Renal cortical epithelial cell (primary cell): Measurements from ENCODE around the gene SPTLC1. TPM values are rescaled to one million over a fixed set of nuclear protein-coding genes. Genes with fewer than 3 reads are reported as not detected.
"Not testable (repeated sequence)": the region's sequence is repeated elsewhere in the genome, so short reads cannot be mapped to it uniquely, and the experiment has no call there.

ENCODE experiments used
- DNase-seq: peaks from one replicate; pipeline ENCODE4 v3.0.0-alpha.2; 2011; ENCODE audit warnings: low read depth
- total RNA-seq: library from RNA; depleted of rRNA; stranded (reverse); fragments of >200 nt; gene quantifications from 2 replicates; pipeline ENCODE4 v1.2.3, GENCODE V29; 2014

SPTLC1 gene
- total RNA-seq, 1 donor from 2014 or later: 144 TPM

GRCh38 chr9:92140074-92140753 is 25.0 kb upstream of the SPTLC1 start:
- peak; percentile 46 for DNase-seq

- DNase-seq: peak; percentile 53
Measured at GRCh38 chr9:92138960-92139540, 23.8 kb upstream of the SPTLC1 start.

GRCh38 chr9:92138157-92138959 is 23.1 kb upstream of the SPTLC1 start:
- DNase-seq: peak; percentile 18

- DNase-seq: no peak
Measured at GRCh38 chr9:92136184-92136858, 21.1 kb upstream of the SPTLC1 start.

GRCh38 chr9:92135576-92135975 is 20.4 kb upstream of the SPTLC1 start:
- DNase-seq: no peak

GRCh38 chr9:92133949-92134604 is 18.9 kb upstream of the SPTLC1 start:
- peak; percentile 67 for DNase-seq

GRCh38 chr9:92132913-92133312 is 17.7 kb upstream of the SPTLC1 start:
- DNase-seq: not testable (repeated sequence)

- no peak for DNase-seq
Measured at GRCh38 chr9:92132501-92132900, 17.3 kb upstream of the SPTLC1 start.

GRCh38 chr9:92122800-92123199 is 7.6 kb upstream of the SPTLC1 start:
- no peak for DNase-seq

- DNase-seq: no peak
Measured at GRCh38 chr9:92122061-92122460, 6.8 kb upstream of the SPTLC1 start.

GRCh38 chr9:92121265-92121664 is 6.1 kb upstream of the SPTLC1 start:
- DNase-seq: no peak

GRCh38 chr9:92120138-92120537 is 4.9 kb upstream of the SPTLC1 start:
- DNase-seq: no peak

GRCh38 chr9:92119586-92119985 is 4.4 kb upstream of the SPTLC1 start:
- no peak for DNase-seq

GRCh38 chr9:92108122-92108521 is 7.1 kb downstream of the SPTLC1 start:
- DNase-seq: no peak

- not testable (repeated sequence) for DNase-seq
Measured at GRCh38 chr9:92105446-92106225, 9.6 kb downstream of the SPTLC1 start.

- DNase-seq: not testable (repeated sequence)
Measured at GRCh38 chr9:92103601-92104000, 11.6 kb downstream of the SPTLC1 start.

- DNase-seq: peak; percentile 89
Measured at GRCh38 chr9:92100237-92100911, 14.8 kb downstream of the SPTLC1 start.

GRCh38 chr9:92098638-92099037 is 16.6 kb downstream of the SPTLC1 start:
- peak; percentile 6 for DNase-seq

GRCh38 chr9:92097997-92098482 is 17.2 kb downstream of the SPTLC1 start:
- DNase-seq: peak; percentile 89

- no peak for DNase-seq
Measured at GRCh38 chr9:92095236-92095635, 20.0 kb downstream of the SPTLC1 start.
